ENCODE results near the gene TNFRSF25.

DNA sequence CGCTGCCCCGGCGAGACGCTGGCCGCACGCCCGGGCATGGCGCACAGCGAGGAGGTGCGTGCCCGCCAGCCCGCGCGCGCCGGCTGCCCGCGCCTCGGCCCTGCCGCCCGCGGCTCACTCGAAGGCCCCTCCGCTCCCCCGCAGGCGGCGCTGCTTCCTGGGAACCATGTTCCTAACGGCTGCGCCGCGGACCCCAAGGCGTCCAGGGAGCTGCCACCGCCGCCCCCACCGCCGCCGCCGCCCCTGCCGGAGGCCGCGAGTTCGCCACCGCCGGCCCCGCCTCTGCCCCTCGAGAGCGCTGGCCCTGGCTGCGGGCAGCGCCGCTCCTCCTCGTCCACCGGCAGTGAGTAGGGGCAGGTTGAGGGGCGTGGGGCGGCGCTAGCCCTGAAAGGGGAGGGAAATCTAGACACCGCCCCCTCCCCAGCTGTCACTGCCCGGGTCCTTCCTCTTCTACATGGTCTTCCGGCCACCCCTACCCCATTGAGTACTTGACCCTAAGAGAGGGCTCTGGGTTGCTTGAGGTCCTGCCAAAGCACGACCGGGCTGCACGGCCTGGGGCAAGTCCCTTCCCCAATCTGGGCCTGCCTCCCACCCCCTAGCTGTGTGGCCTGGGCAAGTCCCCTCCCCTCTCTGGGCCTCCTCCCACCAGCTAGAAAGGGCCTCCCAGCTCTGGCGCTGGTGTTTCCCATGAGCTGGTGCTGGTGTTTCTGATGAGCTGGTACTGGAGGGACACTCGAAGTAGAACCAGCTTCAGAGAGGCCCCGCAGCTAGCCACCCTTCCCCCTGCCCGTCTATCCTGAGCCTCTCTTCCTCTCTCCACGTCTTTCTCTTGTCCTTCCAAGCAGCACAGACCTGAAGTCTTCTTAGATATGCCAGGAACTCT, 17.0 kb downstream of the TNFRSF25 start:
- TF ChIP-seq SREBF2 (IDR thresholded peaks at IDR 0.05) (no peak), POLR2A (IDR thresholded peaks at IDR 0.05; ENCODE audit: low read length) (no peak), EP300 (IDR thresholded peaks at IDR 0.05) (no peak)
- TF ChIP-seq, protein P1, sequence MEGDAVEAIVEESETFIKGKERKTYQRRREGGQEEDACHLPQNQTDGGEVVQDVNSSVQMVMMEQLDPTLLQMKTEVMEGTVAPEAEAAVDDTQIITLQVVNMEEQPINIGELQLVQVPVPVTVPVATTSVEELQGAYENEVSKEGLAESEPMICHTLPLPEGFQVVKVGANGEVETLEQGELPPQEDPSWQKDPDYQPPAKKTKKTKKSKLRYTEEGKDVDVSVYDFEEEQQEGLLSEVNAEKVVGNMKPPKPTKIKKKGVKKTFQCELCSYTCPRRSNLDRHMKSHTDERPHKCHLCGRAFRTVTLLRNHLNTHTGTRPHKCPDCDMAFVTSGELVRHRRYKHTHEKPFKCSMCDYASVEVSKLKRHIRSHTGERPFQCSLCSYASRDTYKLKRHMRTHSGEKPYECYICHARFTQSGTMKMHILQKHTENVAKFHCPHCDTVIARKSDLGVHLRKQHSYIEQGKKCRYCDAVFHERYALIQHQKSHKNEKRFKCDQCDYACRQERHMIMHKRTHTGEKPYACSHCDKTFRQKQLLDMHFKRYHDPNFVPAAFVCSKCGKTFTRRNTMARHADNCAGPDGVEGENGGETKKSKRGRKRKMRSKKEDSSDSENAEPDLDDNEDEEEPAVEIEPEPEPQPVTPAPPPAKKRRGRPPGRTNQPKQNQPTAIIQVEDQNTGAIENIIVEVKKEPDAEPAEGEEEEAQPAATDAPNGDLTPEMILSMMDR (IDR thresholded peaks at IDR 0.05): no peak
- TF ChIP-seq, protein P2, sequence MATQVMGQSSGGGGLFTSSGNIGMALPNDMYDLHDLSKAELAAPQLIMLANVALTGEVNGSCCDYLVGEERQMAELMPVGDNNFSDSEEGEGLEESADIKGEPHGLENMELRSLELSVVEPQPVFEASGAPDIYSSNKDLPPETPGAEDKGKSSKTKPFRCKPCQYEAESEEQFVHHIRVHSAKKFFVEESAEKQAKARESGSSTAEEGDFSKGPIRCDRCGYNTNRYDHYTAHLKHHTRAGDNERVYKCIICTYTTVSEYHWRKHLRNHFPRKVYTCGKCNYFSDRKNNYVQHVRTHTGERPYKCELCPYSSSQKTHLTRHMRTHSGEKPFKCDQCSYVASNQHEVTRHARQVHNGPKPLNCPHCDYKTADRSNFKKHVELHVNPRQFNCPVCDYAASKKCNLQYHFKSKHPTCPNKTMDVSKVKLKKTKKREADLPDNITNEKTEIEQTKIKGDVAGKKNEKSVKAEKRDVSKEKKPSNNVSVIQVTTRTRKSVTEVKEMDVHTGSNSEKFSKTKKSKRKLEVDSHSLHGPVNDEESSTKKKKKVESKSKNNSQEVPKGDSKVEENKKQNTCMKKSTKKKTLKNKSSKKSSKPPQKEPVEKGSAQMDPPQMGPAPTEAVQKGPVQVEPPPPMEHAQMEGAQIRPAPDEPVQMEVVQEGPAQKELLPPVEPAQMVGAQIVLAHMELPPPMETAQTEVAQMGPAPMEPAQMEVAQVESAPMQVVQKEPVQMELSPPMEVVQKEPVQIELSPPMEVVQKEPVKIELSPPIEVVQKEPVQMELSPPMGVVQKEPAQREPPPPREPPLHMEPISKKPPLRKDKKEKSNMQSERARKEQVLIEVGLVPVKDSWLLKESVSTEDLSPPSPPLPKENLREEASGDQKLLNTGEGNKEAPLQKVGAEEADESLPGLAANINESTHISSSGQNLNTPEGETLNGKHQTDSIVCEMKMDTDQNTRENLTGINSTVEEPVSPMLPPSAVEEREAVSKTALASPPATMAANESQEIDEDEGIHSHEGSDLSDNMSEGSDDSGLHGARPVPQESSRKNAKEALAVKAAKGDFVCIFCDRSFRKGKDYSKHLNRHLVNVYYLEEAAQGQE (IDR thresholded peaks at IDR 0.05): no peak
